ENCODE results near the gene NOS3.

- TF ChIP-seq CTCF (IDR thresholded peaks at IDR 0.05) (no peak), POLR2A (IDR thresholded peaks at IDR 0.05) (no peak)
Measured at GRCh38 chr7:150992051-150992640, 1.3 kb downstream of the NOS3 start.

Measured in uterus (tissue), 2 donors.